OCI-LY3 (cell line): Measurements from ENCODE around the gene ZFP1.
A peak's percentile ranks its signal among the peaks of the same experiment; 100 is the strongest.
"Not testable (repeated sequence)": the region's sequence is repeated elsewhere in the genome, so short reads cannot be mapped to it uniquely, and the experiment has no call there.

Experiments used
- H2AFZ ChIP-seq: fragments of 200-600, 300-600 bp; shearing (Covaris generic); 2 replicates; pipeline ENCODE4 v1.6.0; 2014; ENCODE audit warnings: antibody characterized with exemption, low read depth, low read length
- H3K27ac ChIP-seq: fragments of 200-600, 300-600 bp; sonication (generic); 2 replicates; pipeline ENCODE4 v1.5.1; 2014; ENCODE audit warnings: mild to moderate bottlenecking, low read length, moderate library complexity, mixed read lengths
- H3K27me3 ChIP-seq: fragments of 200-600, 300-600 bp; sonication (generic); 2 replicates; pipeline ENCODE4 v1.6.1; 2014; ENCODE audit warnings: low read depth, low read length, mixed read lengths
- H3K36me3 ChIP-seq: fragments of 200-600, 300-600 bp; sonication (generic); replicated peaks from 2 replicates; pipeline ENCODE3; 2014; ENCODE audit warnings: low read depth, low read length, mixed read lengths
- H3K4me1 ChIP-seq: fragments of 300-600, 200-600 bp; sonication (generic); 2 replicates; pipeline ENCODE4 v1.6.1; 2014; ENCODE audit warnings: low read length, mixed read lengths
- H3K4me2 ChIP-seq: fragments of 200-600, 300-600 bp; sonication (generic); 2 replicates; pipeline ENCODE4 v1.6.1; 2014; ENCODE audit warnings: low read length, mixed read lengths
- H3K4me3 ChIP-seq: fragments of 300-600, 200-600 bp; sonication (generic); 2 replicates; pipeline ENCODE4 v1.5.1; 2014; ENCODE audit warnings: antibody characterized with exemption, mild to moderate bottlenecking, low read length, moderate library complexity
- H3K79me2 ChIP-seq: fragments of 300-600, 200-600 bp; shearing (Covaris generic); 2 replicates; pipeline ENCODE4 v1.6.1; 2014; ENCODE audit warnings: mild to moderate bottlenecking, low read length, mixed read lengths
- H3K9ac ChIP-seq: fragments of 300-600, 200-600 bp; shearing (Covaris generic); 2 replicates; pipeline ENCODE4 v1.6.0; 2014; ENCODE audit warnings: mild to moderate bottlenecking, low read length, moderate library complexity
- H3K9me3 ChIP-seq: fragments of 200-600, 300-600 bp; shearing (Covaris generic); 2 replicates; pipeline ENCODE4 v1.6.1; 2014; ENCODE audit warnings: low read length, mixed read lengths; ENCODE audit not compliant: insufficient read depth
- H4K20me1 ChIP-seq: fragments of 200-600, 300-600 bp; sonication (generic); 2 replicates; pipeline ENCODE4 v1.6.1; 2016; ENCODE audit warnings: low read length, mixed read lengths; ENCODE audit not compliant: insufficient read depth
- CTCF ChIP-seq: fragments of 200-600, 300-600 bp; sonication (generic); IDR thresholded peaks from 2 replicates; pipeline ENCODE4 v1.5.1; 2014; ENCODE audit warnings: antibody characterized with exemption, low read length, low read depth
- EZH2phosphoT487 ChIP-seq: fragments of 200-600 bp; shearing (Covaris generic); IDR thresholded peaks from 2 replicates; pipeline ENCODE4 v1.6.1; 2018; ENCODE audit warnings: antibody characterized with exemption, mixed run types, low read depth

Gene ZFP1

GRCh38 chr16:75204410-75204758 lies 56.1 kb downstream of the ZFP1 start:
- TF ChIP-seq CTCF: no peak
- no peak for TF ChIP-seq EZH2phosphoT487
- Histone ChIP-seq H3K79me2 (no peaks in the 10 kb centered on the region), H3K27me3 (peaks cover 16% of the 10 kb centered on the region; the same call in 1 of the 2 replicates), H4K20me1 (no peaks in the 10 kb centered on the region), H3K9ac (no peak overlapping the region), H3K27ac (no peak overlapping the region), H3K36me3 (no peaks in the 10 kb centered on the region), H3K4me1 (peaks cover 40% of the 10 kb centered on the region), H3K4me2 (no peak overlapping the region), H2AFZ (no peak overlapping the region), H3K9me3 (no peaks in the 10 kb centered on the region), H3K4me3 (no peak overlapping the region)

DNA sequence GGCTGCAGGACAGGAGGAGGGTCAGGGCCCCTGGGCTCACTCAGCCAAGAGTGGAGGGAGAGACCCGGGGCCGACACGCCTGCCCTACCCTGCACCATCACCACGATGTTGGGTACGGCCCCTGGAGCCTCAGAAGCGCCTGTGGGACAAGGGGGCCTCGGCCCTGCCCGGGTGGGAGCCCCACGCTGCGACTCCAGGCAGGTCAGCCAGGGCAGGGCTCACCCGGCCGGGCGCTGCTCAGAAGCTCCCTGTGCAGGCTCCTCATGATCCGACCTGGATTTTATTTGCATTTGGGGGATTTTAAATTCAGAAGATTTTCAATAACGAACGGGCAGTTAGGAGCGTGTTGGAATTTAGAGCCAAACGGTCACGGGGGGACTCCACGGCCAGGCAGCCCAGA lies 56.6 kb downstream of the ZFP1 start:
- H3K4me2 ChIP-seq, H3K9me3 ChIP-seq, H4K20me1 ChIP-seq, H3K9ac ChIP-seq, H3K4me3 ChIP-seq, H2AFZ ChIP-seq, H3K36me3 ChIP-seq, H3K79me2 ChIP-seq, H3K27ac ChIP-seq: not testable (repeated sequence)
- peaks cover 37% of the 10 kb centered on the region for H3K4me1 ChIP-seq
- peaks cover 18% of the 10 kb centered on the region; the same call in 1 of the 2 replicates for H3K27me3 ChIP-seq

- H4K20me1 ChIP-seq, H3K4me2 ChIP-seq: not testable (repeated sequence)
- peaks cover 15% of the 10 kb centered on the region; the same call in 1 of the 2 replicates for H3K27me3 ChIP-seq
Observed at GRCh38 chr16:75205438-75205837, 57.1 kb downstream of the ZFP1 start.

GRCh38 chr16:75205961-75206748 lies 57.8 kb downstream of the ZFP1 start:
- peaks cover 31% of the 10 kb centered on the region for H3K4me1 ChIP-seq
- peak overlapping the region; percentile 62 for H3K4me3 ChIP-seq
- H3K4me2 ChIP-seq: peak overlapping the region; percentile 92
- H2AFZ ChIP-seq: peak overlapping the region; percentile 29; the same call in 1 of the 2 replicates
- not testable (repeated sequence) for H3K79me2 ChIP-seq, H4K20me1 ChIP-seq, H3K36me3 ChIP-seq, H3K27ac ChIP-seq, H3K9me3 ChIP-seq
- H3K9ac ChIP-seq: peak overlapping the region; percentile 36; the same call in 1 of the 2 replicates
- peaks cover 15% of the 10 kb centered on the region; the same call in 1 of the 2 replicates for H3K27me3 ChIP-seq

More at GRCh38 chr16:75205438-75205837, 57.1 kb downstream of the ZFP1 start:
- not testable (repeated sequence) for H3K9me3 ChIP-seq, H3K4me3 ChIP-seq, H3K9ac ChIP-seq, H3K79me2 ChIP-seq, H3K36me3 ChIP-seq, H2AFZ ChIP-seq, H3K27ac ChIP-seq
- H3K4me1 ChIP-seq: peaks cover 37% of the 10 kb centered on the region

GRCh38 chr16:75206749-75207451 lies 58.6 kb downstream of the ZFP1 start, which contains the start of gene CTRB2:
CTRB2 (minus strand) TSS chr16:75207161; CDS start chr16:75207141, 20 bp downstream.
- peaks cover 14% of the 10 kb centered on the region; the same call in 1 of the 2 replicates for H3K27me3 ChIP-seq
- H3K27ac ChIP-seq: no peak within 1 kb of the TSS
- peaks cover 23% of the 10 kb centered on the region for H3K4me1 ChIP-seq
- TF ChIP-seq CTCF (no peak), EZH2phosphoT487 (no peak)
- peak within 1 kb of the TSS; percentile 62 for H3K4me3 ChIP-seq
- H3K4me2 ChIP-seq: peak within 1 kb of the TSS; percentile 92
- no peaks in the 10 kb centered on the region for H3K9me3 ChIP-seq
- H3K36me3 ChIP-seq: no peaks in the 10 kb centered on the region
- no peaks in the 10 kb centered on the region for H4K20me1 ChIP-seq
- peak within 1 kb of the TSS; percentile 29; the same call in 1 of the 2 replicates for H2AFZ ChIP-seq
- no peaks in the 10 kb centered on the region for H3K79me2 ChIP-seq
- peak within 1 kb of the TSS; percentile 36; the same call in 1 of the 2 replicates for H3K9ac ChIP-seq
